H9 (cell line): ENCODE data around the gene C3orf22. TPM values are rescaled to one million over a fixed set of nuclear protein-coding genes. Genes with fewer than 3 reads are reported as not detected.
A peak's percentile ranks its signal among the peaks of the same experiment; 100 is the strongest.

ENCODE experiments used
- DNase-seq: peaks from one replicate; pipeline ENCODE4 v3.0.0-alpha.2; 2017
- H2AFZ ChIP-seq: one replicate; pipeline ENCODE4 v1.6.1; 2013; ENCODE audit warnings: mild to moderate bottlenecking, low read length, control low read depth, moderate library complexity
- H2AK5ac ChIP-seq: 2 replicates; pipeline ENCODE4 v1.6.1; 2013; ENCODE audit warnings: low read length, control low read depth, mixed read lengths; ENCODE audit not compliant: insufficient read length
- H2BK120ac ChIP-seq: one replicate; pipeline ENCODE4 v1.6.1; 2013; ENCODE audit warnings: low read depth, mild to moderate bottlenecking, low read length, control low read depth, inconsistent platforms; ENCODE audit not compliant: poor library complexity, severe bottlenecking
- H2BK12ac ChIP-seq: 2 replicates; pipeline ENCODE4 v1.6.1; 2013; ENCODE audit warnings: low read length, control low read depth, mixed read lengths, low read depth; ENCODE audit not compliant: insufficient read length
- H2BK15ac ChIP-seq: 2 replicates; pipeline ENCODE4 v1.6.1; 2013; ENCODE audit warnings: low read depth, low read length, control low read depth
- H2BK20ac ChIP-seq: one replicate; pipeline ENCODE4 v1.6.1; 2013; ENCODE audit warnings: low read depth, mild to moderate bottlenecking, low read length, control low read depth, inconsistent platforms; ENCODE audit not compliant: poor library complexity, severe bottlenecking
- H2BK5ac ChIP-seq: 2 replicates; pipeline ENCODE4 v1.6.1; 2013; ENCODE audit warnings: low read length, control low read depth, mixed read lengths; ENCODE audit not compliant: insufficient read length
- H3K14ac ChIP-seq: 2 replicates; pipeline ENCODE4 v1.6.1; 2013; ENCODE audit warnings: low read length, control low read depth; ENCODE audit not compliant: insufficient read depth
- H3K18ac ChIP-seq: 2 replicates; pipeline ENCODE4 v1.6.1; 2013; ENCODE audit warnings: low read depth, mild to moderate bottlenecking, mixed read lengths, low read length, control low read depth; ENCODE audit not compliant: insufficient read length
- H3K23ac ChIP-seq: 2 replicates; pipeline ENCODE4 v1.6.1; 2013; ENCODE audit warnings: low read length, control low read depth, mixed read lengths, low read depth; ENCODE audit not compliant: insufficient read length
- H3K23me2 ChIP-seq: 2 replicates; pipeline ENCODE4 v1.6.1; 2013; ENCODE audit warnings: low read depth, mild to moderate bottlenecking, mixed read lengths, low read length, control low read depth; ENCODE audit not compliant: insufficient read length, poor library complexity, severe bottlenecking
- H3K27ac ChIP-seq: 2 replicates; pipeline ENCODE4 v1.5.1; 2013; ENCODE audit warnings: low read length, control low read depth, mixed read lengths, low read depth; ENCODE audit not compliant: insufficient read length
- H3K27me3 ChIP-seq: 2 replicates; pipeline ENCODE4 v1.6.1; 2013; ENCODE audit warnings: low read length, control low read depth, inconsistent platforms; ENCODE audit not compliant: insufficient read depth
- H3K4ac ChIP-seq: 2 replicates; pipeline ENCODE4 v1.6.1; 2013; ENCODE audit warnings: low read depth, mild to moderate bottlenecking, control low read depth, inconsistent platforms, low read length, moderate library complexity
- H3K4me1 ChIP-seq: 2 replicates; pipeline ENCODE4 v1.6.1; 2013; ENCODE audit warnings: low read length, control low read depth, inconsistent platforms; ENCODE audit not compliant: insufficient read depth
- H3K4me2 ChIP-seq: 2 replicates; pipeline ENCODE4 v1.6.1; 2013; ENCODE audit warnings: low read length, control low read depth, mixed read lengths; ENCODE audit not compliant: insufficient read length, insufficient read depth
- H3K56ac ChIP-seq: 2 replicates; pipeline ENCODE4 v1.6.1; 2013; ENCODE audit warnings: low read depth, mild to moderate bottlenecking, mixed read lengths, low read length, control low read depth; ENCODE audit not compliant: insufficient read length
- H3K79me1 ChIP-seq: 2 replicates; pipeline ENCODE4 v1.6.1; 2013; ENCODE audit warnings: low read depth, mild to moderate bottlenecking, moderate library complexity, low read length, control low read depth, inconsistent platforms; ENCODE audit not compliant: insufficient read depth, poor library complexity, severe bottlenecking
- H3K79me2 ChIP-seq: 2 replicates; pipeline ENCODE4 v1.6.1; 2013; ENCODE audit warnings: low read length, control low read depth, inconsistent platforms; ENCODE audit not compliant: insufficient read depth
- H3K9ac ChIP-seq: 2 replicates; pipeline ENCODE4 v1.6.1; 2013; ENCODE audit warnings: low read length, control low read depth, mixed read lengths; ENCODE audit not compliant: insufficient read length; ENCODE audit errors: extremely low read depth
- H3K9me3 ChIP-seq: one replicate; pipeline ENCODE4 v1.6.1; 2013; ENCODE audit warnings: low read depth, low read length, inconsistent platforms; ENCODE audit not compliant: control insufficient read depth
- H3T11ph ChIP-seq: one replicate; pipeline ENCODE4 v1.6.1; 2013; ENCODE audit warnings: mild to moderate bottlenecking, low read length, control low read depth, inconsistent platforms
- H4K20me1 ChIP-seq: one replicate; pipeline ENCODE4 v1.6.1; 2013; ENCODE audit not compliant: control insufficient read depth, insufficient read length, insufficient read depth
- H4K5ac ChIP-seq: 2 replicates; pipeline ENCODE4 v1.6.1; 2013; ENCODE audit warnings: low read depth, mild to moderate bottlenecking, mixed read lengths, low read length, control low read depth; ENCODE audit not compliant: insufficient read length
- H4K8ac ChIP-seq: replicated peaks from 2 replicates; pipeline ENCODE4 v1.6.1; 2013; ENCODE audit warnings: low read length, control low read depth, mixed read lengths, low read depth; ENCODE audit not compliant: insufficient read length
- H4K91ac ChIP-seq: 2 replicates; pipeline ENCODE4 v1.6.1; 2013; ENCODE audit warnings: low read depth, mild to moderate bottlenecking, moderate library complexity, mixed read lengths, low read length, control low read depth; ENCODE audit not compliant: insufficient read length
- H3K27ac Mint-ChIP-seq, 3 experiments: 2 replicates in 2 of 3; 3 replicates in 1 of 3; pipeline ENCODE4 v1.8.0; 2020 to 2021; ENCODE audit warnings: mixed read lengths in 3 of 3, mild to moderate bottlenecking in 1 of 3, moderate library complexity in 1 of 3
- H3K27me3 Mint-ChIP-seq: 2 replicates; pipeline ENCODE4 v1.8.0; 2021; ENCODE audit warnings: low read depth, mild to moderate bottlenecking, moderate library complexity, mixed read lengths
- H3K36me3 Mint-ChIP-seq, 3 experiments: 2 replicates in 2 of 3; 3 replicates in 1 of 3; pipeline ENCODE4 v1.8.0; 2020 to 2021; ENCODE audit warnings: low read depth in 3 of 3, mixed read lengths in 3 of 3; ENCODE audit not compliant: insufficient read depth in 1 of 3
- H3K4me1 Mint-ChIP-seq, 2 experiments: 2 replicates each; pipeline ENCODE4 v1.8.0; 2020; ENCODE audit warnings: mixed read lengths in 2 of 2
- H3K4me3 Mint-ChIP-seq, 2 experiments: 2 replicates in 1 of 2; 3 replicates in 1 of 2; pipeline ENCODE4 v1.8.0; 2020 to 2021; ENCODE audit warnings: mild to moderate bottlenecking in 2 of 2, mixed read lengths in 2 of 2, moderate library complexity in 1 of 2
- H3K9me3 Mint-ChIP-seq, 2 experiments: 2 replicates in 1 of 2; 3 replicates in 1 of 2; pipeline ENCODE4 v1.8.0; 2020; ENCODE audit warnings: mild to moderate bottlenecking in 2 of 2, mixed read lengths in 2 of 2, moderate library complexity in 1 of 2
- CTCF ChIP-seq: fragments of 200-600 bp; sonication (generic); conservative IDR thresholded peaks from 3 replicates; pipeline ENCODE4 v1.8.0; 2021; ENCODE audit warnings: antibody characterized with exemption, mild to moderate bottlenecking
- WGBS: extraction: QIAGEN DNeasy Blood & Tissue Kit; methylation state at CpG from one replicate; pipeline ENCODE4 v1.1.7; 2013; ENCODE audit warnings: missing lambda C conversion rate, low lambda C conversion rate, mixed read lengths; ENCODE audit not compliant: insufficient read length; ENCODE audit errors: extremely low coverage; 5-methylcytosine and 5-hydroxymethylcytosine counted together
- total RNA-seq: library from RNA; stranded (reverse); gene quantifications from 2 replicates; pipeline ENCODE4 v1.2.1, GENCODE V29; 2021

The C3orf22 gene
- total RNA-seq, 1 experiment from 2014 or later, result not detected

GRCh38 chr3:126537116-126537729, 21.5 kb downstream of the C3orf22 start:
- Histone ChIP-seq H4K91ac (no peak overlapping the region), H3K9me3 (no peaks in the 10 kb centered on the region), H2BK20ac (no peak overlapping the region), H3K4ac (no peak overlapping the region), H3T11ph (no peak overlapping the region), H3K18ac (no peak overlapping the region), H2BK5ac (no peak overlapping the region), H2BK15ac (no peak overlapping the region), H3K23ac (no peak overlapping the region), H3K27me3 (no peaks in the 10 kb centered on the region), H3K9ac (no peak overlapping the region), H4K5ac (no peak overlapping the region), H3K4me1 (no peaks in the 10 kb centered on the region), H4K20me1 (peaks cover 3% of the 10 kb centered on the region), H3K4me2 (no peak overlapping the region), H3K79me1 (no peaks in the 10 kb centered on the region), H2BK120ac (no peak overlapping the region), H3K56ac (no peak overlapping the region), H4K8ac (no peak overlapping the region), H3K23me2 (no peaks in the 10 kb centered on the region), H2AK5ac (no peak overlapping the region), H3K14ac (no peak overlapping the region), H3K79me2 (no peaks in the 10 kb centered on the region), H2AFZ (no peak overlapping the region), H2BK12ac (no peak overlapping the region), H3K27ac (no peak overlapping the region)
- no peaks in the 10 kb centered on the region for H3K4me1 Mint-ChIP-seq
- WGBS, result no CpG with 5 or more reads among the region's 9 CpGs
- H3K36me3 Mint-ChIP-seq, result peaks cover 0 to 3% (median 0%) of the 10 kb centered on the region in 3 experiments; a peak in 2 of 7 replicates
- H3K9me3 Mint-ChIP-seq, result no peaks in the 10 kb centered on the region
- no peak overlapping the region for H3K4me3 Mint-ChIP-seq
- peak; percentile 20 for DNase-seq
- peak overlapping the region in 1 of 3 experiments; percentile 1; a peak in 2 of 7 replicates for H3K27ac Mint-ChIP-seq
- peaks cover 8% of the 10 kb centered on the region for H3K27me3 Mint-ChIP-seq
- TF ChIP-seq CTCF, result no peak
